Measurements from ENCODE around the gene C9orf85. TPM values are rescaled to one million over a fixed set of nuclear protein-coding genes. Genes with fewer than 3 reads are reported as not detected.

C9orf85 gene
- total and polyA plus RNA-seq, 2 donors (not counting 3 experiments of a cell fraction or from before 2014, with no cell fraction given) = 8.3 to 11.3 TPM

DNA sequence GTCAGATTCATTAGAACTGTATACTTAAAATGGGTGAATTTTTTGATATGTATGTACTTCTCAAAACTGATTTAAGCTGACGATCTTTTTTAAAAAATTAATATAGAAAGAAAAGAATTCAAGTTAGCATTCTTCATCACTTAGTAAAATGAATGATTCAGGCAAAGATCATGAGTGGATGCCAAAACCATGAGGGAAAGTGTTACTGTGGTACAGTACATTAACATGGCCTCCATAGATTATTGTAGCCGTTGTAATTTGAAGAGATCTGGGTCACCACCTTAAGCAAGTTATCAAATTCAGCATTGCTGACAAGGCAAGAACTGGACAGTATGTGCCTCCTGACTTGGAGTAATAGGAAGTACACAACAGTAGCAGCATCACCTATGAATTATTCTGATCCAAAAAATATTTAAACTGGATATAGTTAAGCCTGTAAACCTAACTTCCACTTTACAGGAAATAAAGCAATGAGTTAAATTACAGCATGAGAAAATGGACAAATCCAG is 29.7 kb downstream of the C9orf85 start:
- intact Hi-C loops (cut with micrococcal nuclease) = no loop called here
- ChIA-PET CTCF (interaction anchor here (1.7 kb wide), 1 partner anchor 15 kb away, joined by 3 read pairs; no protein-coding TSS in a partner anchor), POLR2A (no interaction called here)
- no peak overlapping the region for H3K9ac ChIP-seq (replicated peaks; ENCODE audit: extremely low read depth, insufficient read depth, low read length)
- FAIRE-seq (no peak), DNase-seq (ENCODE audit: low read depth, low spot score) (no peak)
- H3K79me2 ChIP-seq (ENCODE audit: control insufficient read depth, insufficient read depth, low read length) = peaks cover 2% of the 10 kb centered on the region
- H3K4me3 ChIP-seq (replicated peaks in 1 of 3; ENCODE audit: insufficient read depth in 1 of 3, low read depth in 1 of 3, low read length in 3 of 3) = no peak overlapping the region
- H3K9me1 ChIP-seq (replicated peaks; ENCODE audit: control insufficient read depth, extremely low read depth, insufficient read depth, low read length) = no peaks in the 10 kb centered on the region
- dilution Hi-C loops (cut with MboI; ENCODE audit: extremely low pct_ligation_motif_present, low sequenced_read_pairs) = no loop called here
- no peaks in the 10 kb centered on the region for H4K20me1 ChIP-seq (replicated peaks; ENCODE audit: control insufficient read depth, extremely low read depth, insufficient read depth, low read length)
- H3K4me1 ChIP-seq (ENCODE audit: control insufficient read depth, extremely low read depth, insufficient read depth, low read length) = no peaks in the 10 kb centered on the region
- BruUV-seq (replicated peaks) = no TSS peak
- H3K36me3 ChIP-seq (ENCODE audit: control insufficient read depth in 2 of 2, extremely low read depth in 1 of 2, insufficient read depth in 2 of 2, low read length in 2 of 2) = no peaks in the 10 kb centered on the region
- no peak overlapping the region for H2AFZ ChIP-seq (ENCODE audit: low read depth, low read length)
- no peak overlapping the region for H3K27ac ChIP-seq (ENCODE audit: insufficient read depth, low read depth, low read length)
- TF ChIP-seq, protein P1, sequence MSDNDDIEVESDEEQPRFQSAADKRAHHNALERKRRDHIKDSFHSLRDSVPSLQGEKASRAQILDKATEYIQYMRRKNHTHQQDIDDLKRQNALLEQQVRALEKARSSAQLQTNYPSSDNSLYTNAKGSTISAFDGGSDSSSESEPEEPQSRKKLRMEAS (IDR thresholded peaks at IDR 0.05; ENCODE audit: insufficient read depth, insufficient read length) = no peak
- H3K4me2 ChIP-seq (ENCODE audit: insufficient read depth, low read length) = no peak overlapping the region
- H3K27me3 ChIP-seq (ENCODE audit: control insufficient read depth in 2 of 2, insufficient read depth in 2 of 2, low read length in 2 of 2) = no peaks in the 10 kb centered on the region
- H3K9me3 ChIP-seq (replicated peaks; ENCODE audit: control insufficient read depth, insufficient read depth, low read length) = no peaks in the 10 kb centered on the region

DNA sequence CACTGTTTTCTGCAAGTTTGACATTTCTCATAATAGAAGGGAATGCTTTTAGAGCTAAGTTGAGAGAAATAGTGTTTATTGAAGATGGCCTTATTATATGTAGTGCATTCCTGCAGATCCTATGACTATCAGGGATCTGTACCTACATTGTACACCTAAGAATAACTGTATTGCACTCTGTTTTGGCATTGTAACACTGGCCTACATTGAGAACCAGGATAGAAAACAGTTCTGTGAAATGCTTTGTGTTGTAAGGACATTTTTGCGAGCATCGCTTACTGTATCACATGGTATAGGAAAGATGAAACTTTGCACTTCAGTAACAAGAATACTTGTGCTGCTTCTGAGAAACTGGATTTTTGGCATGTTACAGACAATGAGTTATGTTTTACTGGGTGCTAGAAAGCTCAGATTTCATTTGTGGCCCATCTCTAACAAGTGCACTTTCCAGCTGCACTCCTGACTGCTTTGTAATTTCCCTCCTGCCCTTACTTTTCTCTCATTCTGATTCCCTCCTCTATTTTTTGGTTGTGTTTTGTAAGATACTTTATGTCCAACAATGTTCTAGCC is 30.6 kb downstream of the C9orf85 start:
- peaks cover 2% of the 10 kb centered on the region for H3K79me2 ChIP-seq (ENCODE audit: control insufficient read depth, insufficient read depth, low read length)
- no TSS peak for BruUV-seq (replicated peaks)
- CTCF ChIA-PET = no interaction called here

More for the DNA sequence above, 30.6 kb downstream of the C9orf85 start:
- intact Hi-C loops (cut with micrococcal nuclease) = no loop called here
- no peak overlapping the region for H2AFZ ChIP-seq (ENCODE audit: low read depth, low read length)
- no peaks in the 10 kb centered on the region for H4K20me1 ChIP-seq (replicated peaks; ENCODE audit: control insufficient read depth, extremely low read depth, insufficient read depth, low read length)
- H3K36me3 ChIP-seq (ENCODE audit: control insufficient read depth in 2 of 2, extremely low read depth in 1 of 2, insufficient read depth in 2 of 2, low read length in 2 of 2) = no peaks in the 10 kb centered on the region
- DNase-seq (ENCODE audit: low read depth, low spot score) = no peak
- H3K4me1 ChIP-seq (ENCODE audit: control insufficient read depth, extremely low read depth, insufficient read depth, low read length) = no peaks in the 10 kb centered on the region
- TF ChIP-seq POLR2AphosphoS5 (IDR thresholded peaks at IDR 0.05; ENCODE audit: insufficient read depth, low read depth, low read length) (no peak), GATA2 (IDR thresholded peaks at IDR 0.05; ENCODE audit: insufficient read depth, insufficient read length, low read depth, low read length) (no peak), POLR2A (IDR thresholded peaks at IDR 0.05; ENCODE audit: low read depth, low read length) (no peak), MYC (IDR thresholded peaks at IDR 0.05; ENCODE audit: low read depth, low read length) (no peak), EZH2 (IDR thresholded peaks at IDR 0.05; ENCODE audit: borderline replicate concordance, low read depth, low read length, severe bottlenecking) (no peak), FOS (IDR thresholded peaks at IDR 0.05; ENCODE audit: borderline replicate concordance, insufficient read depth, low read length) (no peak), JUN (IDR thresholded peaks at IDR 0.05; ENCODE audit: borderline replicate concordance, insufficient read depth, insufficient read length, low read depth) (no peak)
- TF ChIP-seq, protein P2, sequence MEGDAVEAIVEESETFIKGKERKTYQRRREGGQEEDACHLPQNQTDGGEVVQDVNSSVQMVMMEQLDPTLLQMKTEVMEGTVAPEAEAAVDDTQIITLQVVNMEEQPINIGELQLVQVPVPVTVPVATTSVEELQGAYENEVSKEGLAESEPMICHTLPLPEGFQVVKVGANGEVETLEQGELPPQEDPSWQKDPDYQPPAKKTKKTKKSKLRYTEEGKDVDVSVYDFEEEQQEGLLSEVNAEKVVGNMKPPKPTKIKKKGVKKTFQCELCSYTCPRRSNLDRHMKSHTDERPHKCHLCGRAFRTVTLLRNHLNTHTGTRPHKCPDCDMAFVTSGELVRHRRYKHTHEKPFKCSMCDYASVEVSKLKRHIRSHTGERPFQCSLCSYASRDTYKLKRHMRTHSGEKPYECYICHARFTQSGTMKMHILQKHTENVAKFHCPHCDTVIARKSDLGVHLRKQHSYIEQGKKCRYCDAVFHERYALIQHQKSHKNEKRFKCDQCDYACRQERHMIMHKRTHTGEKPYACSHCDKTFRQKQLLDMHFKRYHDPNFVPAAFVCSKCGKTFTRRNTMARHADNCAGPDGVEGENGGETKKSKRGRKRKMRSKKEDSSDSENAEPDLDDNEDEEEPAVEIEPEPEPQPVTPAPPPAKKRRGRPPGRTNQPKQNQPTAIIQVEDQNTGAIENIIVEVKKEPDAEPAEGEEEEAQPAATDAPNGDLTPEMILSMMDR (IDR thresholded peaks at IDR 0.05; ENCODE audit: extremely low read depth in 1 of 2, insufficient read depth in 1 of 2, low read depth in 1 of 2, low read length in 2 of 2) = no peak
- TF ChIP-seq, protein P1 (IDR thresholded peaks at IDR 0.05; ENCODE audit: insufficient read depth, insufficient read length) = no peak
- H3K9me3 ChIP-seq (replicated peaks; ENCODE audit: control insufficient read depth, insufficient read depth, low read length) = no peaks in the 10 kb centered on the region
- no peak overlapping the region for H3K4me3 ChIP-seq (replicated peaks in 1 of 3; ENCODE audit: insufficient read depth in 1 of 3, low read depth in 1 of 3, low read length in 3 of 3)
- no peak overlapping the region for H3K4me2 ChIP-seq (ENCODE audit: insufficient read depth, low read length)
- no peaks in the 10 kb centered on the region for H3K9me1 ChIP-seq (replicated peaks; ENCODE audit: control insufficient read depth, extremely low read depth, insufficient read depth, low read length)
- no peak overlapping the region for H3K9ac ChIP-seq (replicated peaks; ENCODE audit: extremely low read depth, insufficient read depth, low read length)
- POLR2A ChIA-PET = no interaction called here
- dilution Hi-C loops (cut with MboI; ENCODE audit: extremely low pct_ligation_motif_present, low sequenced_read_pairs) = no loop called here
- FAIRE-seq = no peak
- no peak overlapping the region for H3K27ac ChIP-seq (ENCODE audit: insufficient read depth, low read depth, low read length)
- no peaks in the 10 kb centered on the region for H3K27me3 ChIP-seq (ENCODE audit: control insufficient read depth in 2 of 2, insufficient read depth in 2 of 2, low read length in 2 of 2)
